IMR-90 (cell line): Measurements from ENCODE around the gene FRS3. TPM values are rescaled to one million over a fixed set of nuclear protein-coding genes. Genes with fewer than 3 reads are reported as not detected.

Experiments
- ATAC-seq: fragments of 200-7000 bp; cut with Tn5 transposase; 2 replicates; pipeline ENCODE4 v1.9.1; 2020; ENCODE audit warnings: low read depth, mild to moderate bottlenecking, moderate library complexity
- BruUV-seq: library from RNA; stranded (reverse); fragments of 400-500 nt; replicated peaks from 2 replicates; lab custom pipeline; 2021; lab: Mats Ljungman, UMichigan
- CTCF ChIA-PET: fragments of 300-600 bp; formaldehyde crosslinking; extraction: SDS; loops from one replicate; lab custom pipeline; 2021; ENCODE audit warnings: antibody characterized with exemption; lab: Yijun Ruan, JAX
- POLR2A ChIA-PET: fragments of 300-600 bp; sonication (Branson Sonifier 250); formaldehyde crosslinking; loops from one replicate; lab custom pipeline; 2022; ENCODE audit warnings: antibody characterized with exemption; ENCODE audit not compliant: unreplicated experiment; lab: Charles Lee
- DNase-seq: peaks from one replicate; pipeline ENCODE4 v3.0.0; 2013
- H2AFZ ChIP-seq: replicated peaks from 2 replicates; pipeline ENCODE3; 2013; ENCODE audit warnings: low read length, mild to moderate bottlenecking; ENCODE audit not compliant: poor library complexity
- H2AK5ac ChIP-seq: 2 replicates; pipeline ENCODE4 v1.6.1; 2013; ENCODE audit warnings: low read depth, low read length, inconsistent platforms
- H2AK9ac ChIP-seq: replicated peaks from 2 replicates; pipeline ENCODE3; 2013; ENCODE audit warnings: mild to moderate bottlenecking, low read depth, low read length, moderate library complexity; ENCODE audit not compliant: poor library complexity
- H2BK120ac ChIP-seq: 2 replicates; pipeline ENCODE4 v1.6.1; 2013; ENCODE audit warnings: low read depth, low read length, inconsistent platforms
- H2BK15ac ChIP-seq: 3 replicates; pipeline ENCODE4 v1.6.1; 2013; ENCODE audit warnings: low read depth, low read length, inconsistent platforms
- H2BK20ac ChIP-seq: 2 replicates; pipeline ENCODE4 v1.6.1; 2013; ENCODE audit warnings: low read depth, mild to moderate bottlenecking, inconsistent platforms, low read length, moderate library complexity
- H2BK5ac ChIP-seq: 2 replicates; pipeline ENCODE4 v1.6.1; 2013; ENCODE audit warnings: mild to moderate bottlenecking, low read depth, low read length, inconsistent platforms; ENCODE audit not compliant: poor library complexity, severe bottlenecking
- H3K14ac ChIP-seq: replicated peaks from 2 replicates; pipeline ENCODE4 v1.6.1; 2013; ENCODE audit warnings: low read depth, low read length, inconsistent platforms
- H3K18ac ChIP-seq: 2 replicates; pipeline ENCODE4 v1.6.1; 2013; ENCODE audit warnings: low read depth, low read length, control low read depth
- H3K23ac ChIP-seq: 2 replicates; pipeline ENCODE4 v1.6.1; 2013; ENCODE audit warnings: low read depth, low read length, inconsistent platforms
- H3K27ac ChIP-seq: 2 replicates; pipeline ENCODE4 v1.5.1; 2013; ENCODE audit warnings: mild to moderate bottlenecking, control low read depth, low read length; ENCODE audit not compliant: insufficient read depth
- H3K27me3 ChIP-seq: 2 replicates; pipeline ENCODE4 v1.6.1; 2013; ENCODE audit warnings: low read length; ENCODE audit not compliant: control insufficient read depth, insufficient read depth
- H3K36me3 ChIP-seq: 2 replicates; pipeline ENCODE4 v1.6.1; 2013; ENCODE audit warnings: low read length, mixed read lengths; ENCODE audit not compliant: control insufficient read depth, insufficient read depth
- H3K4ac ChIP-seq: 2 replicates; pipeline ENCODE4 v1.6.1; 2013; ENCODE audit warnings: low read depth, low read length, inconsistent platforms
- H3K4me1 ChIP-seq: 2 replicates; pipeline ENCODE4 v1.6.1; 2013; ENCODE audit warnings: low read length, mixed read lengths; ENCODE audit not compliant: control insufficient read depth, insufficient read depth
- H3K4me2 ChIP-seq: 2 replicates; pipeline ENCODE4 v1.6.1; 2013; ENCODE audit warnings: low read depth, mild to moderate bottlenecking, control low read depth, low read length, moderate library complexity
- H3K4me3 ChIP-seq: 2 replicates; pipeline ENCODE4 v1.5.1; 2013; ENCODE audit warnings: low read depth, mild to moderate bottlenecking, control low read depth, low read length, moderate library complexity; ENCODE audit not compliant: insufficient read depth
- H3K56ac ChIP-seq: 2 replicates; pipeline ENCODE4 v1.6.1; 2013; ENCODE audit warnings: low read length, inconsistent platforms; ENCODE audit not compliant: insufficient read depth; ENCODE audit errors: extremely low read depth
- H3K79me1 ChIP-seq, 2 experiments: 2 replicates each; pipeline ENCODE4 v1.6.1; 2013; ENCODE audit warnings: low read length in 2 of 2, inconsistent platforms in 1 of 2, low read depth in 1 of 2
- H3K9ac ChIP-seq: 2 replicates; pipeline ENCODE4 v1.6.1; 2013; ENCODE audit warnings: low read depth, low read length, control low read depth
- H3K9me1 ChIP-seq: 2 replicates; pipeline ENCODE4 v1.6.1; 2013; ENCODE audit warnings: low read length, inconsistent platforms; ENCODE audit not compliant: insufficient read depth
- H3K9me3 ChIP-seq: 2 replicates; pipeline ENCODE4 v1.6.1; 2013; ENCODE audit warnings: low read length; ENCODE audit not compliant: control insufficient read depth, insufficient read depth
- H4K20me1 ChIP-seq: 2 replicates; pipeline ENCODE4 v1.6.1; 2013; ENCODE audit warnings: low read length, inconsistent platforms; ENCODE audit not compliant: insufficient read depth
- H4K5ac ChIP-seq: 2 replicates; pipeline ENCODE4 v1.6.1; 2013; ENCODE audit warnings: mild to moderate bottlenecking, low read depth, low read length, control low read depth
- H4K8ac ChIP-seq, 2 experiments: 2 replicates each; pipeline ENCODE4 v1.6.1; 2013; ENCODE audit warnings: low read depth in 2 of 2, low read length in 2 of 2, control low read depth in 1 of 2, inconsistent platforms in 1 of 2
- H4K91ac ChIP-seq: 2 replicates; pipeline ENCODE4 v1.6.1; 2013; ENCODE audit warnings: low read depth, low read length, inconsistent platforms; ENCODE audit not compliant: insufficient read depth
- CHD1 ChIP-seq: IDR thresholded peaks from 2 replicates; pipeline ENCODE4 v1.6.1; 2012; ENCODE audit warnings: low read depth, low read length, improper control_type of control experiment
- FOS ChIP-seq: fragments of 150-350 bp; IDR thresholded peaks from 2 replicates; pipeline ENCODE4 v1.6.1; 2016; ENCODE audit warnings: low read depth, low read length
- MAFK ChIP-seq: IDR thresholded peaks from 2 replicates; pipeline ENCODE4 v1.6.1; 2012; ENCODE audit warnings: low read depth, low read length, improper control_type of control experiment
- MAZ ChIP-seq: IDR thresholded peaks from 2 replicates; pipeline ENCODE4 v1.6.1; 2012; ENCODE audit warnings: low read depth, mild to moderate bottlenecking, low read length, improper control_type of control experiment, moderate library complexity, borderline replicate concordance
- MXI1 ChIP-seq: IDR thresholded peaks from 2 replicates; pipeline ENCODE4 v1.6.1; 2012; ENCODE audit warnings: low read depth, mild to moderate bottlenecking, low read length, moderate library complexity, borderline replicate concordance
- RFX5 ChIP-seq: IDR thresholded peaks from 2 replicates; pipeline ENCODE4 v1.8.0; 2012; ENCODE audit warnings: low read depth, mild to moderate bottlenecking, low read length, moderate library complexity
- USF2 ChIP-seq: fragments of 150-350 bp; IDR thresholded peaks from 2 replicates; pipeline ENCODE4 v1.6.1; 2017; ENCODE audit warnings: mild to moderate bottlenecking, antibody characterized with exemption, low read length, low read depth
- WGBS, 2 experiments: methylation state at CpG; one replicate each; pipeline versions ENCODE4 v1.1.5 to v1.1.7; 2013; ENCODE audit warnings: missing lambda C conversion rate in 2 of 2; ENCODE audit not compliant: insufficient read length in 1 of 2; ENCODE audit errors: extremely low coverage in 2 of 2; 5-methylcytosine and 5-hydroxymethylcytosine counted together
- dilution Hi-C: fragments of 300-500 bp; cut with HindIII; formaldehyde crosslinking; loops from one replicate; pipeline ENCODE4 v1.14.3; 2018; ENCODE audit warnings: low sequenced_read_pairs; ENCODE audit not compliant: unreplicated experiment
- in situ Hi-C: fragments of 300-500 bp; cut with MboI; formaldehyde crosslinking; loops from 3 replicates; pipeline ENCODE4 v1.14.3; 2019; ENCODE audit warnings: low sequenced_read_pairs, inconsistent platforms, mixed read lengths
- intact Hi-C: fragments of 100-400 bp; cut with micrococcal nuclease; formaldehyde crosslinking; loops from 2 replicates; pipeline ENCODE4 v1.10.0; 2022
- polyA plus RNA-seq, 3 experiments: library from polyadenylated mRNA; depleted of rRNA; stranded (reverse); fragments of >200 nt; gene quantifications; 2 replicates each; pipeline ENCODE4 v1.2.3, GENCODE V29; 2012; ENCODE audit warnings: low replicate concordance in 1 of 3
- total RNA-seq: library from RNA; depleted of rRNA; stranded (reverse); fragments of >200 nt; gene quantifications from 2 replicates; pipeline ENCODE4 v1.2.3, GENCODE V29; 2012

The FRS3 gene
- total and polyA plus RNA-seq, 2 of the 4 experiments (the other 2 are of a cell fraction) = 0.54 to 3.8 TPM

GRCh38 chr6:41721414-41721813, 58.3 kb downstream of the FRS3 start:
- Histone ChIP-seq H3K9me1 (peaks cover 18% of the 10 kb centered on the region), H4K5ac (no peak overlapping the region), H4K20me1 (no peaks in the 10 kb centered on the region), H3K9ac (no peak overlapping the region), H3K14ac (no peak overlapping the region), H4K8ac (peak overlapping the region in 1 of 2 experiments; percentile 44; a peak in 1 of 4 replicates), H3K23ac (0 out of 2 replicates have a peak overlapping the region, but pooled peaks have one; percentile 59), H2AK5ac (peak overlapping the region; percentile 32; the same call in 1 of the 2 replicates), H3K56ac (no peak overlapping the region), H3K27ac (no peak overlapping the region), H2BK120ac (no peak overlapping the region), H3K9me3 (no peaks in the 10 kb centered on the region), H2BK15ac (no peak overlapping the region), H2BK20ac (no peak overlapping the region), H3K4me2 (no peak overlapping the region), H3K18ac (no peak overlapping the region), H3K4me3 (no peak overlapping the region), H3K36me3 (no peaks in the 10 kb centered on the region), H3K27me3 (no peaks in the 10 kb centered on the region), H3K4me1 (peaks cover 23% of the 10 kb centered on the region), H4K91ac (no peak overlapping the region), H2BK5ac (no peak overlapping the region), H2AFZ (no peak overlapping the region), H3K79me1 (peaks cover 11 to 14% of the 10 kb centered on the region in 2 experiments), H3K4ac (no peak overlapping the region), H2AK9ac (no peak overlapping the region)
- no peak for ATAC-seq
- ChIA-PET POLR2A (no interaction called here), CTCF (no interaction called here)
- no peak for DNase-seq
- intact Hi-C loops (no loop called here), dilution Hi-C loops (no loop called here), in situ Hi-C loops (no loop called here)
- BruUV-seq = no TSS peak
- WGBS, 2 experiments = 89% methylated on average over 3 of the region's 3 CpGs; no CpG with 5 or more reads in 1 of the 2 experiments
- TF ChIP-seq FOS (no peak), USF2 (no peak), MAFK (no peak), RFX5 (no peak), MAZ (no peak), MXI1 (no peak), CHD1 (no peak)
